ENCODE measurements around the gene NDUFC1.

Gene NDUFC1

GRCh38 chr4:139241086-139241783 is 61.0 kb downstream of the NDUFC1 start:
- ATAC-seq (ENCODE audit: low read depth), result no peak
- Histone ChIP-seq H3K9me3 (ENCODE audit: severe bottlenecking) (no peaks in the 10 kb centered on the region), H3K4me3 (ENCODE audit: severe bottlenecking) (no peak overlapping the region), H3K4me1 (ENCODE audit: insufficient read depth, poor library complexity, severe bottlenecking) (peaks cover 36% of the 10 kb centered on the region), H3K27me3 (ENCODE audit: insufficient read depth, poor library complexity, severe bottlenecking) (no peaks in the 10 kb centered on the region), H3K27ac (ENCODE audit: poor library complexity, severe bottlenecking) (no peak overlapping the region), H3K36me3 (ENCODE audit: low read depth) (no peaks in the 10 kb centered on the region)
- TF ChIP-seq CTCF (IDR thresholded peaks at IDR 0.05; ENCODE audit: poor library complexity, severe bottlenecking), result no peak
- DNase-seq (ENCODE audit: low spot score), result no peak

Data from RWPE2 (cell line).